Measurements from ENCODE around the gene MBNL2. TPM values are rescaled to one million over a fixed set of nuclear protein-coding genes. Genes with fewer than 3 reads are reported as not detected.

Gene MBNL2
- total and polyA plus RNA-seq, 10 of the 15 experiments (the other 5 are each of a cell fraction or from before 2014, with no cell fraction given) = 1.6 to 9.7 (median 6.7) TPM

GRCh38 chr13:97249093-97249795 is 27.1 kb downstream of the MBNL2 start:
- no peaks in the 10 kb centered on the region for H3K4me1 ChIP-seq (ENCODE audit: control insufficient read depth, insufficient read depth, low read length)
- H3K79me2 ChIP-seq (ENCODE audit: control insufficient read depth, insufficient read depth, low read length) = no peaks in the 10 kb centered on the region
- ATAC-seq (no peak), DNase-seq (ENCODE audit: low read depth, low spot score) (no peak), FAIRE-seq (no peak)
- no peak overlapping the region for H2AFZ ChIP-seq (ENCODE audit: control insufficient read depth, low read depth, low read length)
- no peak overlapping the region for H3K9ac ChIP-seq (ENCODE audit: control insufficient read depth, insufficient read depth, low read length)
- WGBS (ENCODE audit: insufficient coverage, insufficient replicate concordance, low lambda C conversion rate, missing lambda C conversion rate) = 99% methylated on average over 5 of the region's 5 CpGs
- H3K4me2 ChIP-seq (ENCODE audit: control insufficient read depth, insufficient read depth) = no peak overlapping the region
- H3K27ac ChIP-seq (ENCODE audit: control insufficient read depth, insufficient read depth) = no peak overlapping the region
- no peaks in the 10 kb centered on the region for H4K20me1 ChIP-seq (ENCODE audit: control insufficient read depth, insufficient read depth)
- ChIA-PET SMC1A (ENCODE audit: uncharacterized antibody, unreplicated experiment) (interaction anchor here (1.9 to 2.5 kb wide), 3 partner anchors 16 to 27 kb away, joined by 5 to 23 read pairs (median 6); partner anchors contain the start of gene MBNL2), CTCF (interaction anchor here (0.9 kb wide), 1 partner anchor 139 kb away, joined by 3 read pairs; no protein-coding TSS in a partner anchor), POLR2A (interaction anchor here (0.5 to 1.0 kb wide), 3 partner anchors 19 to 24 kb away, joined by 3 read pairs; no protein-coding TSS in a partner anchor), RAD21 (ENCODE audit: unreplicated experiment) (interaction anchor here (1.3 kb wide), 1 partner anchor 21 kb away, joined by 3 read pairs; no protein-coding TSS in a partner anchor)
- no peaks in the 10 kb centered on the region for H3K9me3 ChIP-seq (replicated peaks; ENCODE audit: control insufficient read depth, insufficient read depth, low read length)
- no peak for TF ChIP-seq TCF12 (IDR thresholded peaks at IDR 0.05; ENCODE audit: low read depth, low read length)
- TF ChIP-seq GABPA (IDR thresholded peaks at IDR 0.05; ENCODE audit: low read depth) = no peak
- TF ChIP-seq EP300 (IDR thresholded peaks at IDR 0.05; ENCODE audit: borderline replicate concordance in 1 of 2, control insufficient read depth in 1 of 2, low read depth in 2 of 2, low read length in 2 of 2) = no peak
- TF ChIP-seq ZNF622 (IDR thresholded peaks at IDR 0.05) = no peak
- TF ChIP-seq CBX5 (IDR thresholded peaks at IDR 0.05; ENCODE audit: low read depth) = no peak
- TF ChIP-seq IKZF1 (conservative IDR thresholded peaks at IDR 0.05) = no peak
- TF ChIP-seq LARP7 (IDR thresholded peaks at IDR 0.05) = no peak
- TF ChIP-seq KAT2A (conservative IDR thresholded peaks at IDR 0.05; ENCODE audit: control insufficient read depth, low read depth, low read length) = no peak
- no peak for TF ChIP-seq SMAD1 (IDR thresholded peaks at IDR 0.05; ENCODE audit: low read depth, partially characterized antibody)
- TF ChIP-seq EGR1 (IDR thresholded peaks at IDR 0.05; ENCODE audit: borderline replicate concordance in 1 of 2, low read depth in 2 of 2, low read length in 2 of 2) = no peak
- BruUV-seq (replicated peaks) = no TSS peak
- no peak overlapping the region for H3K4me3 ChIP-seq
- in situ Hi-C loops (cut with MboI) = no loop called here
- no peaks in the 10 kb centered on the region for H3K27me3 ChIP-seq (replicated peaks in 1 of 2; ENCODE audit: control insufficient read depth in 2 of 2, insufficient read depth in 2 of 2, low read length in 1 of 2)
- intact Hi-C loops (cut with micrococcal nuclease; ENCODE audit: unreplicated experiment) = no loop called here
- H3K36me3 ChIP-seq (ENCODE audit: control insufficient read depth in 2 of 2, insufficient read depth in 2 of 2, low read length in 1 of 2) = no peaks in the 10 kb centered on the region

All from GM12878 (cell line).